Activated naive CD8-positive, alpha-beta T cell treated with anti-CD3 and anti-CD28 coated beads, Interleukin-2, amount 10 ng/mL, durations not matched to agents 7 days and 5 days (primary cell): ENCODE measurements around the gene RCAN2. TPM values are rescaled to one million over a fixed set of nuclear protein-coding genes. Genes with fewer than 3 reads are reported as not detected.

ENCODE experiments used
- ATAC-seq: fragments of 150-1000 bp; cut with Tn5 transposase; one replicate; pipeline ENCODE4 v1.10.0; 2021; ENCODE audit warnings: low read depth, moderate library complexity
- POLR2A ChIA-PET: fragments of 350-600 bp; sonication (Branson Sonifier 250); formaldehyde crosslinking; loops from one replicate; lab custom pipeline; 2021; ENCODE audit warnings: antibody characterized with exemption; lab: Charles Lee
- DNase-seq: peaks from one replicate; pipeline ENCODE4 v3.0.0; 2021
- H3K27ac Mint-ChIP-seq: one replicate; pipeline ENCODE4 v1.8.0; 2022; ENCODE audit warnings: mild to moderate bottlenecking, mixed read lengths
- H3K27me3 Mint-ChIP-seq: one replicate; pipeline ENCODE4 v1.8.0; 2022; ENCODE audit warnings: mild to moderate bottlenecking, moderate library complexity, mixed read lengths
- H3K36me3 Mint-ChIP-seq: one replicate; pipeline ENCODE4 v1.8.0; 2021; ENCODE audit warnings: mild to moderate bottlenecking, mixed read lengths
- H3K4me1 Mint-ChIP-seq: one replicate; pipeline ENCODE4 v1.8.0; 2021; ENCODE audit warnings: mixed read lengths
- H3K4me3 Mint-ChIP-seq: one replicate; pipeline ENCODE4 v1.8.0; 2022; ENCODE audit warnings: mild to moderate bottlenecking, moderate library complexity, mixed read lengths
- H3K9me3 Mint-ChIP-seq: one replicate; pipeline ENCODE4 v1.8.0; 2021; ENCODE audit warnings: mixed read lengths
- total RNA-seq, 2 experiments: library from RNA; stranded (reverse); gene quantifications; one replicate each; pipeline ENCODE4 v1.2.3, GENCODE V29; 2021

The RCAN2 gene
- total RNA-seq, 2 experiments from 2014 or later, result 0.37 to 0.53 TPM

DNA sequence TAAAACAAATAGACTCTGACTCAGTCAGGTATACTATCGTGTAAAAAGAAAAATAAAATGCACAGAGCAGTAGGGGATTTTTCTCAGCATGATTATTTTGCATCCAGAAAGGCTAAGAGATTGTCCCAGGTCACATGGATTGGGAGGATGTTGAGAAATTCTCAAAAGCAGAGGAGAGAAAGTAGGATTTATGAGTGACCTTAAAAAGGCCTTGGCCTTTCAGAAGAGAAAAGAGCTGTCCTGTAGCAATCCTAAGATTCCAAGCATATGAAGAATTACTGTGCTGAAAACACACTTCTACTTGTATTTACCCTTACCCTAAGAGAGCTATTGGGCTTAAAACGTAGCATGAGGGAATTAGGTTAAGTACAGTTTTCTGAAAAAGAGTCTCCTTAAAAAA is 170.7 kb downstream of the RCAN2 start:
- H3K9me3 Mint-ChIP-seq, result no peaks in the 10 kb centered on the region
- H3K27ac Mint-ChIP-seq, result no peak overlapping the region
- POLR2A ChIA-PET, result no interaction called here
- peaks cover 5% of the 10 kb centered on the region for H3K4me1 Mint-ChIP-seq
- peaks cover 9% of the 10 kb centered on the region for H3K27me3 Mint-ChIP-seq
- no peaks in the 10 kb centered on the region for H3K36me3 Mint-ChIP-seq
- ATAC-seq (no peak), DNase-seq (no peak)
- no peak overlapping the region for H3K4me3 Mint-ChIP-seq

DNA sequence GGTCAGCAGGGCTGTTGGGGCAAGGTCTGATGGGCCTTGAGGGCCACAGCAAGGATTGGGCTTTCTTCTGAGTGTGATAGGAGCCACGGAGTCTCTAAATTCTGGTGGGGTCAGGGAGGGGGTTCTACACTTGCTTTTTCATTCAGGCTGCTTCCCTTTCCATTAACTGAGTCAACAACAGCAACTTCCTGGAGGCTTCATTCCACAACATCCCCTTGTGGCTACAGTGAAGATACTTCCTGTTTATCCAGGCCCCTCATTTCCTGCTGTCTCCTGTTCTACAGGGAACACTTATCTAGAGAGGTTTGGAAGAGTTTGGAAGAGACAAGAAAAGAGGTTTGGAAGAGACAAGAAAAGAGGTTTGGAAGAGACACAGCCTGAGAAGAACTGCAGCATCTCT is 175.7 kb downstream of the RCAN2 start:
- no peak for ATAC-seq
- Mint-ChIP-seq H3K4me3 (no peak overlapping the region), H3K4me1 (peaks cover 7% of the 10 kb centered on the region), H3K27me3 (no peaks in the 10 kb centered on the region), H3K9me3 (no peaks in the 10 kb centered on the region), H3K27ac (no peak overlapping the region), H3K36me3 (no peaks in the 10 kb centered on the region)
- POLR2A ChIA-PET, result no interaction called here
- DNase-seq, result no peak

DNA sequence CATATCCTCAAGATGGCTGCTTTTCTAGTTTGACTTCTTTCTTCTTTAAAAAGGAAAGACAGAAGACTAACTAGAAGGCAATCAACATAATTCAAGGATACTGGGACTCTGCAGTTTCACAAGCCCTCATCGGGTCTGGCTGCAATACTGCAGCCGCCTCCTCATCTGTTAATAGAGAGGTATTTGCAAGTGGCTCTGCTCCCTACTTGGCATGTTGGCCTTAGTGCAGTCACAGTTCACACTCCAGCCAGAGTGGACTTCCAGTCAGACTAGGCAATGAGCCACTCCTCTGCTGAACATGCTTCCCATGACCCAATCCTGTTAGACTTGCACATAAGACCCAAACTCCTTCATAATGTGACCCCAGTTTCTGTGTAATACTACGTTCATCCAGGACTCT is 178.6 kb downstream of the RCAN2 start:
- Mint-ChIP-seq H3K36me3 (no peaks in the 10 kb centered on the region), H3K27ac (no peak overlapping the region), H3K27me3 (peaks cover 3% of the 10 kb centered on the region), H3K4me1 (peaks cover 7% of the 10 kb centered on the region), H3K4me3 (no peak overlapping the region), H3K9me3 (no peaks in the 10 kb centered on the region)
- POLR2A ChIA-PET, result no interaction called here
- DNase-seq (no peak), ATAC-seq (no peak)

DNA sequence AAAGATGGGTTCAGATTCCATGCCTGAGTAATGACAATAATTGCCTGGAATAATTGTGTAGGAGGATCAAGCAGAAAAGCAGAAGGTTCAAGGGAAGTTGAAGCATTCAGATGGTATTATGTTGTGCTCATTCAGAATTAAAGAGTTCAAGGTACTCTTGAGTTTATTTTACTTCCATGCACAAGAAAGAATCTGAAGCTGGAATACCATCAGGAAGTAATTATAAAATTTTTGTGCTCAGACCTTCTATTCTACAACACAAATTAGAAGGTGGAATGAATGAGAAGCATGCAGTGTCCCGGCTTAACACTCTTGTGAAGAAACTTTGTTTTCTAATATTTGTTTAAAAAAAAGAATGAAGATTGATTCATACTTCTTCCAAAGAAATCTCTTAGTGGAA is 181.1 kb downstream of the RCAN2 start:
- ATAC-seq (no peak), DNase-seq (no peak)
- peaks cover 4% of the 10 kb centered on the region for H3K27me3 Mint-ChIP-seq
- POLR2A ChIA-PET, result no interaction called here
- H3K9me3 Mint-ChIP-seq, result no peaks in the 10 kb centered on the region
- H3K36me3 Mint-ChIP-seq, result no peaks in the 10 kb centered on the region
- H3K4me1 Mint-ChIP-seq, result peaks cover 2% of the 10 kb centered on the region
- no peak overlapping the region for H3K27ac Mint-ChIP-seq
- H3K4me3 Mint-ChIP-seq, result no peak overlapping the region

DNA sequence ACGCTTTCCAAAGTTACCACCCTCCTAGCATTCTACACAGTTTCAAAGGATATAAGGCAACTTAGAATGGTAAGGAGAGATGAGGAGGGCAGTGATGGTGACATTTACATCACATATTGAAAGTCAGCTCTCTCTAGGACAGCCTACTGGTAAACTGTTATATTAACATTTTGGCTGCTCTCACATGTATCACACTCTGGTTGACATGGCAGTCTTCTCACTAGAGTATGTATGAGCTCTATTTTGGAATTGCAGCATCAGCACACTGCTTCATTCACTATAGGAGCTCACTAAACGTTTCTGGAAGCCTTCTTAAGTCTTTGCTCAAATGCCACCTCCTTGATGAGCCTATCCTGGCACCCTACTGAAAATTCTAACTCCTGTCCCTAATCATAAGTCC is 184.8 kb downstream of the RCAN2 start:
- Mint-ChIP-seq H3K36me3 (no peaks in the 10 kb centered on the region), H3K27ac (no peak overlapping the region), H3K4me3 (no peak overlapping the region), H3K4me1 (no peaks in the 10 kb centered on the region), H3K27me3 (peaks cover 13% of the 10 kb centered on the region), H3K9me3 (peaks cover 2% of the 10 kb centered on the region)
- no peak for ATAC-seq
- no peak for DNase-seq
- POLR2A ChIA-PET, result no interaction called here

DNA sequence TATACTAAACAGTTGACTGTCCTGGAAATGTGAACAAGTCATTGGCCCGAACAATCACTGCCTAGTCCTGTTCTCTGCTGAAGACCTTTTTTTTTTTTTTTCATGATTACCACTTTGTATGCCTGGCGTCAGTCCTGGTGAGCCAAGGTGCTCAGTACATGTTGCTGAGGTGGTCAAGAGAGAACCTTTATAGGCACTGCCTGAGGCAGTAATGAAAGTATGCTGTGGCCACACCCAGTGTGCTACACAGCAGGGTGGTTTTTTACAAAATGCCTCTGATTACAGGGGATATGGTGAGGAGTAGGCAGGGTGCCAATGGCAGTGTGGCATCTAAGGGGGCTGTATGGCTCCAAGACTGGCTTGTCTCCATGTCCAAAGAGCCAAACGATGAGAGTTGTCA is 185.4 kb downstream of the RCAN2 start:
- H3K27ac Mint-ChIP-seq, result no peak overlapping the region
- H3K27me3 Mint-ChIP-seq, result peaks cover 13% of the 10 kb centered on the region
- DNase-seq (no peak), ATAC-seq (no peak)
- POLR2A ChIA-PET, result no interaction called here
- H3K4me1 Mint-ChIP-seq, result no peaks in the 10 kb centered on the region
- H3K9me3 Mint-ChIP-seq, result peaks cover 2% of the 10 kb centered on the region
- no peak overlapping the region for H3K4me3 Mint-ChIP-seq
- H3K36me3 Mint-ChIP-seq, result no peaks in the 10 kb centered on the region

DNA sequence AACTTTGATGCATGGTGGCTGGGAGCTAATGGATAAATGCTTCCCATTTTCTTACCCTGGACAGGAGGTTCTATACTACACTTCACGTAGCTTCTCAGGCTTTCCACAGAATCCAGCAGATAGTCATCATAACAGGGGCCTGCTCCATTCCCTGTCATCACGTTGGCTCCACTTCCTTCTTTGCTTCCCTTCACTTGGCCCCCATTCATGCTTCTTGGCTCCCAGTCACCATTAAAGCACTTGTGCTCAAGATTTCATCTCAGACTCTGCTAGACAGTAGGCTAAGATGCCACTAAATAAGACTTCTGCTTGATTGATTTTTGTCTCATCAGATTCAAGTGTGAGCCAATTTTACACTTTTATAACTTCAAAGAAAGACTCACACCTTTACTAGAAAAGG is 186.0 kb downstream of the RCAN2 start:
- Mint-ChIP-seq H3K36me3 (no peaks in the 10 kb centered on the region), H3K27ac (no peak overlapping the region), H3K4me3 (no peak overlapping the region), H3K9me3 (peaks cover 2% of the 10 kb centered on the region), H3K4me1 (no peaks in the 10 kb centered on the region), H3K27me3 (peaks cover 17% of the 10 kb centered on the region)
- DNase-seq (no peak), ATAC-seq (no peak)
- POLR2A ChIA-PET, result no interaction called here

DNA sequence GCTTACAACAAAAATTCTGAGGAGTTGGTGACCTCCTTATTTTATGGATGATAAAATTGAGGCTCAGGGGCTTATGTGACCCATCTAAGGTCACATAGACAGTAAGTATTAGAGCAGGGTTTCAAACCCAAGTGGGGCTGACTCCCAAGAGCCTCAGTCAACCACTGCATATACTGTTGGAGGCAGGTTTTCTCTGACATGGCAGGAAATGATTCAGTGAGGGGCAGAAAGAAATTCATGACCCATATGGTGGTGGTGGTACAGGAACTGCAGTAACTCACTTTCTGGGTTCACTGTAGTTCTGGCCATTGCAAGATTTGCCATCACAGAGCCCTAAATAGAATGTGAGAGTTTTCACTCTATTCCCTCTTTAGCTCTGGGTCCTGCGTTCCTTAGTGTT is 188.4 kb downstream of the RCAN2 start:
- H3K36me3 Mint-ChIP-seq, result no peaks in the 10 kb centered on the region
- H3K27ac Mint-ChIP-seq, result no peak overlapping the region
- H3K4me3 Mint-ChIP-seq, result no peak overlapping the region
- DNase-seq, result no peak
- H3K4me1 Mint-ChIP-seq, result no peaks in the 10 kb centered on the region
- no peak for ATAC-seq
- POLR2A ChIA-PET, result no interaction called here
- H3K27me3 Mint-ChIP-seq, result peaks cover 20% of the 10 kb centered on the region
- peaks cover 2% of the 10 kb centered on the region for H3K9me3 Mint-ChIP-seq

DNA sequence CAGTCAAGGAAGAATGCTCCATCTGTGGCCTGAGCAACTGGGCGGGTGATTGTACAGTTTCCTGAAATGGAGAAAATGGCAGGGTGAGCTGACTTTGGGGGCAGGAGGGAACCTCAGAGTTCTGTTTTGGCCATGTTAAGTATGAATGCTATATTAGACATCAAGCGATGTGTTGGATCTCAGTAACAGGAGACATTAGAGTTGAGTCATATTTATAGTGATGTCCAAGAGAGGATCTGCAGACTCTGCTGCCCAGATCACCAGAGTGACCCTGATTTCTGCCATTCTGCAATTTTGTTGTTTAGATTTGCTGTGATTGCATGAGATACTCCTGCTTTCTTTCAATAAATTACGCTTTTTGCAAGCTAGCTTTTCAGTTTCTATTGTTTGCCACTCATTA is 189.1 kb downstream of the RCAN2 start:
- H3K27ac Mint-ChIP-seq, result no peak overlapping the region
- H3K36me3 Mint-ChIP-seq, result no peaks in the 10 kb centered on the region
- peaks cover 19% of the 10 kb centered on the region for H3K27me3 Mint-ChIP-seq
- DNase-seq, result no peak
- no peaks in the 10 kb centered on the region for H3K4me1 Mint-ChIP-seq
- POLR2A ChIA-PET, result no interaction called here
- H3K4me3 Mint-ChIP-seq, result no peak overlapping the region
- H3K9me3 Mint-ChIP-seq, result peaks cover 2% of the 10 kb centered on the region
- ATAC-seq, result no peak

DNA sequence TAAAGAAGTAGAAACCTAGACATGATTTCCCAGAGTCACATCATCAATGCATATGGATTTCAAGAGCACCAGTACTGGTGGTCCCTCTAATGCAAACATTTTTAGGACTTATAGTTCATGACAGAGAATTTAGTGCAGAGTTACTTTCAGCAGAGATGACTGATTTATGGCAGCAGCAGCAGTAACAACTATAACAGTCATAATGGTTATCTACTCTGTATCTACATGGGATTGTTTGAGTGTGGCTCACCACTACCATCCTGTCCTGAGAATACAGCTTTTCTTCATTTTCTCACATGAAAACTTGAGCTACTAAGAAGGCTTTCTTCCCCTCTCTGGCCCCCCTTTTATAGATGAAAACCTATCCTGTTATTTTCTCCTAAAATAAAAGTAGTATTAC is 192.0 kb downstream of the RCAN2 start:
- no peak for ATAC-seq
- no peak for DNase-seq
- Mint-ChIP-seq H3K4me3 (no peak overlapping the region), H3K36me3 (no peaks in the 10 kb centered on the region), H3K9me3 (peaks cover 2% of the 10 kb centered on the region), H3K4me1 (no peaks in the 10 kb centered on the region), H3K27ac (no peak overlapping the region), H3K27me3 (peaks cover 21% of the 10 kb centered on the region)
- POLR2A ChIA-PET, result no interaction called here

DNA sequence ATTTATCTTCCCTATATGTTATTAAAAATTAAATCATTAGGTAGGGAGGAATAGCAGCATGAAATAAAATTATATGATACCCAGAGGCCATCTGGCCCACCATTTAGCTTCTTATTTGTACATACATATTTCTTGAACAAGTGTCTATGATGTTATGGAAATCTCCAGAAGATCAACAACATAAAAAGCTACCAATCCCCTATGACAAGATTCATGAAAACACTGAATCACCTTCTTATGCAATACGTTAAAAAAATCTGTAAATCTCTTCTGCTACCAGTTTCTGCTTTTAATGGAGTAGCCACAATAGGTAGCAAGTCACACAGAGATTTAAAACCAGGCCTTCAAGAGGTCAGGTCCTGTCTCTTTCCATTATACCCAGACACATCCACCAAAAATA is 194.7 kb downstream of the RCAN2 start:
- Mint-ChIP-seq H3K4me1 (no peaks in the 10 kb centered on the region), H3K27me3 (peaks cover 16% of the 10 kb centered on the region), H3K4me3 (no peak overlapping the region), H3K27ac (no peak overlapping the region), H3K9me3 (no peaks in the 10 kb centered on the region), H3K36me3 (no peaks in the 10 kb centered on the region)
- no peak for ATAC-seq
- DNase-seq, result no peak
- POLR2A ChIA-PET, result no interaction called here

DNA sequence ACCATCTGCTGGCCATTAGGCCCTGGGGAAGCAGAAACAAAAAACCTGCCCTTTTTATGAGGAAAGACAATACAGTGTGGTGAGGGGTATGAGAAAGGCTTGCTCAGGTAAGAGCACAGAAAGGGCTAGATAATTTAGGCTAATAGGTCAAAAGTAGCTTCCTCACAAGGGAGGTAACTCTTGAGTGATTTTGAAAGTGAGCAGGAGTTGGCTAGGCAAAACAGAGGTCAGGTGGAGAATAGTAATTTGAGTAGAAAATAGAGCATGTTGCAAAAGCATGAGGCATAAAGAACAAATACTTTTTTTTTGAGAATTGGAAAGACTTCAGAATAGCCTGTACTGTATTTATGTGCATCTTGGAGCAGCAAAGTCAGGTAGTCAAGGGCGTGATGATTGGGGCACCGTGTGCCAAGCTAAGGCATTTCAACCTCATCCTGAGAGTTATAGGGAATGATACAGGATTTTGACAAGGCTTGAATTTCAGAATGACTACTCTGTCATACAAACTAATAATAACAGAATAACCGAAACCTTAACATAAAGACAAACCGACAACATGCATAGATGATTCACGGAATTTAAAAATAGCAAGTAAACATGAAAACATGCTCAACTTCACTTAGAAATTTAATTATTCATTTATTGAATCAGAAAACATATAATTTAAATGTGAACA is 197.5 kb downstream of the RCAN2 start:
- no peaks in the 10 kb centered on the region for H3K9me3 Mint-ChIP-seq
- ATAC-seq (no peak), DNase-seq (no peak)
- POLR2A ChIA-PET, result no interaction called here
- H3K27ac Mint-ChIP-seq, result no peak overlapping the region
- no peaks in the 10 kb centered on the region for H3K4me1 Mint-ChIP-seq
- peaks cover 22% of the 10 kb centered on the region for H3K27me3 Mint-ChIP-seq
- no peaks in the 10 kb centered on the region for H3K36me3 Mint-ChIP-seq
- H3K4me3 Mint-ChIP-seq, result no peak overlapping the region

DNA sequence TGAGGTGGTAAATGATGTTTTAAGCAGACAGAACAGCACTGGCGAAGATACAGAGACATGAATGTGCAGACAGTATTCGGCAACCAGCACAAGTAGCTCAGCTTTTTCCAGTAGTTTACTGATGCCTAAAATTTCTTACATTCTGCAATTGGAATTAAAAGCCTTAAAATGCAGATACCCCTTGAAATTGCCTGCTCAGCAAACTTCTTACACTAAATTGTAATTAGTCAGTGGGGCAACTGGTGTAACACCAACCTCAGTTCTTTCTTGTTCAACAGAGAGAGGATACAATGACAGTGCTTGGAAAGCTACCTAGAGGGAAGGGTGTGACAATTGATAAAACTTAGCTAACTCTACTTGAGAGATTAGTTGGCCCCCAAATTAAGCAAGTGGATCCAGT is 199.4 kb downstream of the RCAN2 start:
- no peaks in the 10 kb centered on the region for H3K4me1 Mint-ChIP-seq
- H3K27ac Mint-ChIP-seq, result no peak overlapping the region
- DNase-seq (no peak), ATAC-seq (no peak)
- no peak overlapping the region for H3K4me3 Mint-ChIP-seq
- H3K36me3 Mint-ChIP-seq, result no peaks in the 10 kb centered on the region
- H3K9me3 Mint-ChIP-seq, result no peaks in the 10 kb centered on the region
- H3K27me3 Mint-ChIP-seq, result peaks cover 28% of the 10 kb centered on the region
- POLR2A ChIA-PET, result no interaction called here

DNA sequence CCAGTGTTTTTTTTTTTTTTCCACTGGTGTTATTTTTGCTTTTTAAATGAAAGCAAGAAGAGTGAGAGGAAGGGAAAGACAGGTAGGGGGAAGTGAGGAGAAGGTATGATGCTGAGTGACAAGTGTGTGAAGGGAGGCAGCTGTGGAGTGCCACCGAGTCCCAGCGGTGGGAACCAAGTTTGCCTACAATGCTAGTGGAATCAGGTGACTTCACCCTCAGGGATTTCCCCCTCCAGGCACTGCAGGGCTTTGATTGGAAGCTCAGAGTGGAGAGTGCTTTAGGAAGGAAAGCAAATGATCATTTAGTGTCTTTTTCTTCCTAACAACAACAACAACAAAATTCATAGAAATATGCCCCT is 200.0 kb downstream of the RCAN2 start:
- POLR2A ChIA-PET, result no interaction called here
- no peak overlapping the region for H3K27ac Mint-ChIP-seq
- no peaks in the 10 kb centered on the region for H3K9me3 Mint-ChIP-seq
- no peaks in the 10 kb centered on the region for H3K36me3 Mint-ChIP-seq
- ATAC-seq, result no peak
- no peak for DNase-seq
- H3K27me3 Mint-ChIP-seq, result peaks cover 28% of the 10 kb centered on the region
- no peaks in the 10 kb centered on the region for H3K4me1 Mint-ChIP-seq
- H3K4me3 Mint-ChIP-seq, result no peak overlapping the region
